K562 (cell line): ENCODE data around the gene HOXD4.

Experiments used
- CBX2 ChIP-seq: fragments of 200-600 bp; sonication (generic); IDR thresholded peaks from one replicate; pipeline ENCODE4 v1.6.1; 2012; ENCODE audit warnings: mild to moderate bottlenecking, low read length, inconsistent platforms; ENCODE audit not compliant: insufficient read depth, poor library complexity, severe bottlenecking
- CEBPB ChIP-seq: fragments of 450-650 bp; IDR thresholded peaks from 2 replicates; pipeline ENCODE4 v1.6.1; 2016; ENCODE audit warnings: missing genetic modification characterization, missing compliant biosample characterization
- CSDE1 ChIP-seq, 2 experiments: fragments of 450-650 bp; IDR thresholded peaks; 2 replicates each; pipeline ENCODE4 v1.6.1; 2016; ENCODE audit warnings: mild to moderate bottlenecking in 1 of 2
- ELF1 ChIP-seq: fragments of 200-800 bp; sonication (Bioruptor generic); IDR thresholded peaks from 2 replicates; pipeline ENCODE4 v1.6.1; 2016; ENCODE audit warnings: missing genetic modification characterization, missing compliant biosample characterization
- FOSL1 ChIP-seq: fragments of 200-800 bp; sonication (Bioruptor generic); conservative IDR thresholded peaks from 2 replicates; pipeline ENCODE4 v1.6.1; 2016; ENCODE audit warnings: missing genetic modification characterization, missing compliant biosample characterization
- GABPA ChIP-seq: fragments of 200-800 bp; sonication (Bioruptor generic); conservative IDR thresholded peaks from 2 replicates; pipeline ENCODE4 v1.6.1; 2016; ENCODE audit warnings: low read depth, missing genetic modification characterization, missing compliant biosample characterization
- MYC ChIP-seq, 2 experiments: fragments of 250-450 bp in 1 of 2; sonication (Bioruptor Pico) in 1 of 2; IDR thresholded peaks; 2 replicates each; pipeline versions ENCODE4 v1.5.1 to v1.6.1; 2012 to 2021; ENCODE audit warnings: low read depth in 2 of 2, borderline replicate concordance in 1 of 2, improper control_type of control experiment in 1 of 2, low read length in 1 of 2, mild to moderate bottlenecking in 1 of 2, moderate library complexity in 1 of 2
- POLR2A ChIP-seq: fragments of 450-650 bp; conservative IDR thresholded peaks from 2 replicates; pipeline ENCODE4 v1.6.1; 2016
- TSC22D4 ChIP-seq: fragments of 450-650 bp; IDR thresholded peaks from 2 replicates; pipeline ENCODE4 v1.6.1; 2016; ENCODE audit warnings: missing genetic modification characterization, missing biosample characterization, control low read depth
- TF ChIP-seq, protein P1 (sequence below): fragments of 250-450 bp; sonication (Bioruptor Pico); IDR thresholded peaks from 2 replicates; pipeline ENCODE4 v1.5.0; 2020; ENCODE audit warnings: mild to moderate bottlenecking, borderline replicate concordance
- TF ChIP-seq, protein P2 (sequence below): sonication (generic); formaldehyde crosslinking; IDR thresholded peaks from 2 replicates; pipeline ENCODE4 v1.8.0; 2022; ENCODE audit warnings: mild to moderate bottlenecking, missing genetic modification reagents, borderline replicate concordance

DNA sequence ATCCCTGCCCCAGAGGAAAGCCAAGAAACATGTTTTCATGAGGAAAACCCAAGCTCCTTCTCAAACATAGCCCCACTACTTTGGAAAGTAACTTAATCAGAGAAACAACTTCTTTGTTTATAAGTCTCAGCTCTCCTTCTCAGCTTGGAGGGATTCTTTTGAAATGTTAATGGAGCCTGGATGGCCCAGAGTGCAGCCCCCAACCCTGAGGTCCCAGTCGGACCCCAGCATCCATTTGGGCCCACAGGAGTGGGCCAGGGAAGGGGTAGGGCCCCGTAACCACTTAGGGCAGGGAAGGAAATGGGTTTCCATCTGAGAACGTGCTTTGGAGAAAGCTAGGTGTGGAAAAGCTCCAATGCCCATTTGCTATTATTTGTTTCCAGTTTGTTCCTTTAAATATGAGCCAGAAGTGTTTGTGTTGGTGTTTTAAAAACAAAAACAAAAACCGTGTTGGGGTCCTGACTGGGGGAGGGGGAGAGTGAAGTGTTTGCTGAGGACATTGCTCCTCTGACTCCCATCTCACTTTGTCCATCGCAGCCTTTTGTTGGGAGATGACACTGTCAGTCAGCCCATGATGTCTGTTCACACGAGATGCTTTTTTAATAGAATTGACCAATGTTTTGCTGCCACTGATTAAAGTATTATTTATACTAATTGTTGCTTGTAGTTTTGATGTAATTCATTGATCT is 4.2 kb downstream of the HOXD4 start:
- TF ChIP-seq, protein P1, sequence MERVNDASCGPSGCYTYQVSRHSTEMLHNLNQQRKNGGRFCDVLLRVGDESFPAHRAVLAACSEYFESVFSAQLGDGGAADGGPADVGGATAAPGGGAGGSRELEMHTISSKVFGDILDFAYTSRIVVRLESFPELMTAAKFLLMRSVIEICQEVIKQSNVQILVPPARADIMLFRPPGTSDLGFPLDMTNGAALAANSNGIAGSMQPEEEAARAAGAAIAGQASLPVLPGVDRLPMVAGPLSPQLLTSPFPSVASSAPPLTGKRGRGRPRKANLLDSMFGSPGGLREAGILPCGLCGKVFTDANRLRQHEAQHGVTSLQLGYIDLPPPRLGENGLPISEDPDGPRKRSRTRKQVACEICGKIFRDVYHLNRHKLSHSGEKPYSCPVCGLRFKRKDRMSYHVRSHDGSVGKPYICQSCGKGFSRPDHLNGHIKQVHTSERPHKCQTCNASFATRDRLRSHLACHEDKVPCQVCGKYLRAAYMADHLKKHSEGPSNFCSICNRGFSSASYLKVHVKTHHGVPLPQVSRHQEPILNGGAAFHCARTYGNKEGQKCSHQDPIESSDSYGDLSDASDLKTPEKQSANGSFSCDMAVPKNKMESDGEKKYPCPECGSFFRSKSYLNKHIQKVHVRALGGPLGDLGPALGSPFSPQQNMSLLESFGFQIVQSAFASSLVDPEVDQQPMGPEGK, result no peak
- no peak for TF ChIP-seq CEBPB (tag)
- no peak for TF ChIP-seq CBX2
- TF ChIP-seq CSDE1 (IDR thresholded peaks at IDR 0.05), result no peak
- no peak for TF ChIP-seq FOSL1
- no peak for TF ChIP-seq POLR2A
- no peak for TF ChIP-seq ELF1 (tag)
- TF ChIP-seq GABPA (tag), result no peak
- TF ChIP-seq MYC (IDR thresholded peaks at IDR 0.05; ENCODE audit: low read depth, low read length), result no peak
- no peak for TF ChIP-seq MYC (CRISPR knock-in tag; IDR thresholded peaks at IDR 0.05; ENCODE audit: borderline replicate concordance, low read depth)
- no peak for TF ChIP-seq TSC22D4 (tag)
- TF ChIP-seq, protein P2, sequence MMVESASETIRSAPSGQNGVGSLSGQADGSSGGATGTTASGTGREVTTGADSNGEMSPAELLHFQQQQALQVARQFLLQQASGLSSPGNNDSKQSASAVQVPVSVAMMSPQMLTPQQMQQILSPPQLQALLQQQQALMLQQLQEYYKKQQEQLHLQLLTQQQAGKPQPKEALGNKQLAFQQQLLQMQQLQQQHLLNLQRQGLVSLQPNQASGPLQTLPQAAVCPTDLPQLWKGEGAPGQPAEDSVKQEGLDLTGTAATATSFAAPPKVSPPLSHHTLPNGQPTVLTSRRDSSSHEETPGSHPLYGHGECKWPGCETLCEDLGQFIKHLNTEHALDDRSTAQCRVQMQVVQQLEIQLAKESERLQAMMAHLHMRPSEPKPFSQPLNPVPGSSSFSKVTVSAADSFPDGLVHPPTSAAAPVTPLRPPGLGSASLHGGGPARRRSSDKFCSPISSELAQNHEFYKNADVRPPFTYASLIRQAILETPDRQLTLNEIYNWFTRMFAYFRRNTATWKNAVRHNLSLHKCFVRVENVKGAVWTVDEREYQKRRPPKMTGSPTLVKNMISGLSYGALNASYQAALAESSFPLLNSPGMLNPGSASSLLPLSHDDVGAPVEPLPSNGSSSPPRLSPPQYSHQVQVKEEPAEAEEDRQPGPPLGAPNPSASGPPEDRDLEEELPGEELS (CRISPR knock-in tag), result no peak
